Stimulated activated CD8-positive, alpha-beta memory T cell treated with anti-CD3 and anti-CD28 coated beads, Interleukin-4, amount 100 ng/mL, for 48 hours (primary cell): ENCODE data around the gene ADAP1.

Experiments
- DNase-seq: peaks from one replicate; pipeline ENCODE4 v3.0.0-alpha.2; 2020

Gene ADAP1

GRCh38 chr7:919924-920341 is 34.5 kb downstream of the ADAP1 start:
- no peak for DNase-seq

GRCh38 chr7:919114-919442 is 35.4 kb downstream of the ADAP1 start:
- no peak for DNase-seq

GRCh38 chr7:918441-919113 is 35.9 kb downstream of the ADAP1 start:
- no peak for DNase-seq

DNA sequence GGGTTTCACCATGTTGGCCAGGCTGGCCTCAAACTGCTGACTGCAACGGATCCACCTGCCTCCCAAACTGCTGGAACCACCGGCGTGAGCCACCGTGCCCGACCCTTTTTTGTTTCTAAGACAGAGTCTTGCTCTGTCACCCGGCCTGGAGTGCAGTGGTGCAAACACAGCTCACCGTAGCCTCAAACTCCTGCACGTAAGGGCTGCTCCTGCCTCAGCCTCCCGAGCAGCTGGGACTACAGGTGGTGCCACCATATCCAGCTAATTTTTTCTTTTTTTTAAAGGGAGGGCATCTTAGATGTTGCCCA is 36.4 kb downstream of the ADAP1 start:
- no peak for DNase-seq

DNA sequence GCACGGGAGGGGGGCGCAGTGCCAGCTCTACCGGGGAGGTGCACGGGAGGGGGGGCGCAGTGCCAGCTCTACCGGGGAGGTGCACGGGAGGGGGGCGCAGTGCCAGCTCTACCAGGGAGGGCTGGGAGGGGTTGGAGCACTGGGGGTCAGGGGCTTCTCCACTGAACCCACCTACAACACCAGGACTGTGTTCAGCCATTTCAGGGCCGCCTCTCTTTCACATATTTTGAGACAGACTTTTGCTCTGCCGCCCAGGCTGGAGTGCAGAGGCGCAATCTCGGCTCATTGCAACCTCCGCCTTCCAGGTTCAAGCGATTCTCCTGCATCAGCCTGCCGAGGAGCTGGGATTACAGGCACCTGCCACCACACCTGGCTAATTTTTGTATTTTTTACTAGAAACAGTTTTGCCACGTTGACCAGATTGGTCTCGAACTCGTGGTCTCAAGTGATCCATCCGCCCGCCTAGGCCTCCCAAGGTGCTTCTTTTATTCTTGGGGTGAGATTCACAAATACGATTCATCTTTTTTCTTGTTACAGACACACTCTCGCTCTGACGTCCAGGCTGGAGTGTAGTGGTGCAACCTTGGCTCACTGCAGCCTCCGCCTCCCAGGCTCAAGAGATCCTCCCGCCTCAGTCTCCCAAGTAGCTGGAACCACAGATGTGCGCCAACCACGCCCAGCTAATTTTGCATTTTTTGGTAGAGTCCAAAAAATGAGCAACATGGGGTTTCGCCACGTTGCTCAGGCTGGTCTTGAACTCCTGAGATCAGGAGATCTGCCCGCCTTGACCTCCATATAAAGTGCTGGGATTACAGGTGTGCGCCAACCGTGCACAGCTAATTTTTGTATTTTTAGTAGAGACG is 37.0 kb downstream of the ADAP1 start:
- DNase-seq, result no peak

- no peak for DNase-seq
These were observed 38.1 kb downstream of the ADAP1 start for GRCh38 chr7:916291-916941.

DNA sequence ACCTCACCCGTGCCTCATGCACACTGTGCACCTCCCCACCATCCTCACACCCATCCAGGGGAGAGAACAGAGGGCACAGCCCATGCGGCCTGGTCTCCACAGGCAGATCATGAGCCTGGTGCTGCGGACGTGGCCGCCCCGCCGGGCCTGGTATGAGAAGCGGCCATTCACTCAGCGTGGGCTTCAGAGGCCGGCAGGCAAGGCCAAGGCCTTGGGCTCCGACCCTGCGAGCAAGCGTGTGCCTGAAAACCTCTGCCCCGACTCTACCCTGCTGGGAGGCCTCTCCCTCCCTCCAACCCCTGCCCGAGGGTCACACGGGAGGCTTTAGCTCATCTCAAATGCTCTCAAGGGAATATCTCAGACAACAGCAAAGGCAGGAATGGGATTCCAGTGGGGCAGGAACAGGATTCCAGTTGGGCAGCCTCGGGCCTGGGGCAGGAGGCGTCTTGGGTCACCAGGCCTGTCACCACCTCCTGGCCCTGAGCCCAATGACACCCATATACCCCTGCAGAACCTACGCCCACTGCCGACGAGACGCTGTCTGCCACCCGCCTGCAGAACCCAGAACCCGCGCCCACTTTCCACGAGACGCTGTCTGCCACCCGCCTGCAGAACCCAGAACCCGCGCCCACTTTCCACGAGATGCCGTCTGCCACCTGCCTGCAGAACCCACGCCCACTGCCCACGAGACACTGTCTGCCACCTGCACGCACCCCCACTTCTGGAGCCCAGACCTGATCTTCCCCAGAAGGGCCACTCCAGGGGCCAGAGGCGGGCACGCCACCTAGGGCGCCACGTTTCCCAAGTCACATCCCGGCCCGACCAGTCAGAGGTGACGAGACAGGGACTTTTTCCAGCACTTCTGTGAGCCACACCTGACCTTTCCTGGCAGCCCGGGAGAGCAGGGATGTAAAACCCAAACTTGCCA is 38.9 kb downstream of the ADAP1 start:
- DNase-seq, result no peak

GRCh38 chr7:914521-915194 is 39.8 kb downstream of the ADAP1 start:
- no peak for DNase-seq

- DNase-seq, result no peak
These were observed 40.6 kb downstream of the ADAP1 start for GRCh38 chr7:913736-914520.

DNA sequence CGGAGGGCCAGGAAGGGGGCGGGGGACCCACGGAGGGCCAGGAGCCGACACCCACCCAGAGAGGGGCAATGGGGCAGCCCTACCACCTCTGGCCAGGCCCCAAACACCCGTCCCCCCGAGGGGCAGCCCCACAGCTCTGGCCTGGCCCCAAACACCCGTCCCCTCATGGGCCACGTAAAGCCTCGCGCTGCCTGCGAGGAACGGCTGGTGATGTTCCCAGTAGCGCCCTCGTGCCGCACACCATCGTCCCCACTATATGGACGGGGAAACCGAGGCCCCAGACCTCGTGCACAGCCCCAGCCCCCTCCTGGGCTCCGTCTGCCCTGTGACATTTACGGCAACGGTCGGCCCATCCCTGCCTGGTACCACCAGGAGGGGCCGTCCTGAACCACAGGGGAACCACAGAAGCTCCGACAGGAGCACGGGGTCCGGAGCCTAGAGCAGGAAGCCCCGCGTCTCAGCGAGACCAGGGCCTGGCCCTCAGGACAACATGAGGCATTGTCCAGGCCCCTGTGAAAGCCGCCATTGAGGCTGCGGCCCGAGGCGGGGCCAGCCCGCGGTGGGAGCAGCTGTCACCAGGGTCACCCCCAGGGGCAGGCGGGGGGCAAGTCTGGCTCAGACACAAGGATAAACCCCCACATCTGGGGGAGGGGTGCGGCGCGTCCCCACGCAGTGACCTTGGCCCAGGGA is 42.5 kb downstream of the ADAP1 start:
- DNase-seq, result no peak

DNA sequence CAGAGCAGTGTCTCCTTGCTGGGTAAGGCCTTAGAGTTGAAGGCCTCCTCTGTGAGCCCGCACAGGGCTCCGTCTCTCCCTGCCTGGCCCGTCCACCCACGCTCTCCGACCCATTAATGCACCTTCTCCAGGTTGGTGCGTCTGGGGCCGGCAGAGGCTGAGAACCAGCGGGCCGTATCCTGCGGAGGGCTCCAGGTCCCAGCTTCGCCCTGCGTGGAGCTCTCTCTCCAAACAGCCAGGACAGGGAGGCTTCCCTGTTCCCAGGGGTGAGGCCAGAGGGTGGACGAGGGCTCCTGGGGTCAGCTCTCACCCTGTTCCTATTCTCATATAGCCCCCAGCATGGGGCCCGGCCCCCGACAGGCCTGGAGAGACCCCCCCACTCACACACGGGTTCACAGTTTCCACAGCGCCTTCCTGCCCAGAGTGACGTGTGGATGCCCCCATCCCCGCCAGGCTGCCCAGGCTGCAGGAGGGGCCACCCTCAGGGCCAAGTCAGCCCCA is 43.5 kb downstream of the ADAP1 start:
- no peak for DNase-seq

GRCh38 chr7:910441-910861 is 44.0 kb downstream of the ADAP1 start:
- no peak for DNase-seq

- DNase-seq, result no peak
These were observed 44.8 kb downstream of the ADAP1 start for GRCh38 chr7:909358-910329.

DNA sequence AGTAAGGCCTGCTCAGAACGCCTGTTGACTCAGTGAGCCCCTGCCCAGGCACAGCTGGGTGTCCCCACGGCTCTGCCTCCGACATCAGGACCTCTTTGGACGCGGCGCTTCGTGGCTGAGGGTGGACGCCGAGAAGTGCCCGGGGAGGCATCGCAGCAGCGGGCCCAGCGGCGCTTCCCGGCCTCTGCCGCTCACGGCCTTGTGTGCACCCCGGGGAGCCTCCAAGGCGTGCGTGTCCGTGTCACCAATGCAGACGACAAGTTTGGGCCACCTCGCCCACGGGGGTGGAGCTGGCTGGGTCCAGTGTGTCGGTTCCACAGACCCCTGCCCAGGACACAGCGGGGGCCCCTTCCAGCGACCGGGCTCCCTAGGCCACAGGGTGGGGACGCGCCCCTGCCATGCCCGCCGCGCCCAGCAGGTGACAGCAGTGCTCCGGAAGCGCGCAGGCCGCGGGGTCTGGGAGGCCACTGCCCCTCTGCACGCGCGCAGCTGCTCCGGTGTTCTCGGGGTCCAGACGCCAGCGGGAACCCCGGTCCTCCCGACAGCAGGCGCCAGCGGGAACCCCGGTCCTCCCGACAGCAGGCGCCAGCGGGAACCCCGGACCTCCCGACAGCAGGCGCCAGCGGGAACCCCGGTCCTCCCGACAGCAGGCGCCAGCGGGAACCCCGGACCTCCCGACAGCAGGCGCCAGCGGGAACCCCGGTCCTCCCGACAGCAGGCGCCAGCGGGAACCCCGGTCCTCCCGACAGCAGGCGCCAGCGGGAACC is 45.7 kb downstream of the ADAP1 start:
- DNase-seq, result peak; percentile 79

- DNase-seq, result no peak
These were observed 46.3 kb downstream of the ADAP1 start for GRCh38 chr7:908159-908581.

DNA sequence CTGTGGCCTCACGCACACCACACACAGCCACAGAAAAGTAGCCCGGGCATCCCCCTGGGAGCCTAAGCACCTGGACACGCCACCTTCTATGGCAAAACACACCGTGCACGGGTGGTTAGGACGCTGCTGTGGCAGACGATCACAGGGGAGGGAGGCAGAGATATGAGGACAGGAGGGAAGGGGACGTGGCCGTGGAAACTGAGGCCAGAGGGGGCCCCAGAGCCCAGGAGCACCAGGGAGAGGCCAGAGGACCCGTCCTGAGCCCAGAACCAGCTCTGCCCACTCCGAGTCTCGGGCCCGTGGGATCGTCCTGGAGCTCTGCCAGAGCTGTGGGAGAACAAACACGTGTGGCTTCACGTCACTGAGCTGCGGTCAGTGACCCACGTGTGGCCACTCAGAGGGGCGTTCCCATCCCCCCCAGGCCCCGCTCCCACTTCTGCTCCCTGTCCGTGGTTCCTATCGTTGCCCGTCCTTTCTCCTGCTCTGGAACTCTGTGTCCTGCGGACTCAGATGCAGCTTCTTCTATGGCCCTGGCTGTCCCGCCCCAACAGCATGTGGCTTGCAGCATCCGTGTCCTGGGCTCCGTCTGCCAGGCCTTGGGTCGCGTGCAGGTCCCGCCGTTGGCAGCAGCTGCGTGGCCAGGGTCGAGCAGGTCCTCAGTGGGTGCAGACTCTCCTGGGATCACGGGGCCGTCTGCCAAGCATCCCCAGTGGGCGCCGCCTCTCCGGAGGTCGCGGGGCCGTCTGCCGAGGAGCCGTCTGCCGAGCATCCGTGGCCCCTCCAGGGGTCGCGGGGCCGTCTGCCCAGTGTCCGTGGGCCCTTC is 47.1 kb downstream of the ADAP1 start:
- DNase-seq, result no peak

DNA sequence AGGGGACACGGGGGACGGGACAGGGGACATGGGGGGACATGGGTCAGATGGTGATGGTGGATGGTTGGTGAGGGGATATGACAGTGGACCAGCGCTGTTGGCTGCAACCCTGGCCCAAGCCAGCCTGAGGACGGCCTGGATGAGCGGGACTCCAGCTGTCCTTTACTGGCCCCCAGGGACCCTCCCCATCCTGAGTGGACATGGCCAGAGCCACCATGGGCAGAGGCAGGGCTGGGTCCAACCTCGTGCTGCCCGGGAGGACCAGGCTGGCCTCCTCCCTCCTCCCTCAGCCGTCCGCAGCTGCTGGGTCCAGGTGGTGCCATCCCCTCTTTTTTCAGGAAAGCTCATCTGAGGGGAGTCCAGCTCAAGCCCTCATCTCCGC is 47.7 kb downstream of the ADAP1 start:
- no peak for DNase-seq

DNA sequence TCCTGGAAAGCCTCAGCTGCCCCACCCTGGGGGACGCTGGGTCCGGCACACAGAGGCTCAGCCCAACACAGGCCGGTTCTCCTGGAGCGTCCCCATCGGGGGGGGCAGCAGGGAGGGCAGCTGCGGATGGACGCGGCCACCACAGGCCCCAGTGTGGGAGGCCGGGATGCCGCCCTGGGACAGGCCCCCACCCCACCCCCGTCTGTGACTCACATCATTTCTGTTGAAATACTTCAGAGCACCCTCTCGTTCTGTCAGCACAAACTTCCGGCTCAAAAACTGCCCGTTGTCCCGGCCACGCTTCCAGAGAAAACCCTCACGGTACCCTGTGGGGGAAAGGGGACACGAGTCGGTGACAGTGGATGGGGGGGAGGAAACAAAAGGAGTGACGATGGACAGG is 49.6 kb downstream of the ADAP1 start:
- DNase-seq, result no peak
